Body of pancreas (tissue), 4 donors: ENCODE data around the gene CDK5RAP1. TPM values are rescaled to one million over a fixed set of nuclear protein-coding genes. Genes with fewer than 3 reads are reported as not detected.
"Not testable (repeated sequence)": the region's sequence is repeated elsewhere in the genome, so short reads cannot be mapped to it uniquely, and the experiment has no call there.

Experiments used
- ATAC-seq: fragments of 150-250 bp; one replicate; pipeline ENCODE4 v1.9.1; 2016
- DNase-seq, 4 donors: peaks; one replicate each; pipeline ENCODE4 v3.0.0-alpha.2; 2019
- H3K27ac ChIP-seq, 4 donors: fragments of 200-600 bp; sonication (generic); 1 replicate in 3 of 4; 2 replicates in 1 of 4; pipeline versions ENCODE4 v1.5.1 to v1.6.1; 2016 to 2019; ENCODE audit warnings: mild to moderate bottlenecking in 1 of 4, mixed read lengths in 1 of 4, moderate library complexity in 1 of 4
- H3K27me3 ChIP-seq, 2 donors: fragments of 200-600 bp; sonication (generic); one replicate each; pipeline ENCODE4 v1.6.0; 2016; ENCODE audit warnings: mild to moderate bottlenecking in 1 of 2
- H3K36me3 ChIP-seq, 2 donors: fragments of 200-600 bp; sonication (generic); replicated peaks in 1 of 2; 2 replicates each; pipeline ENCODE4 v1.5.1; 2016; ENCODE audit warnings: low read depth in 2 of 2; ENCODE audit not compliant: insufficient read depth in 1 of 2
- H3K4me1 ChIP-seq: fragments of 200-600 bp; sonication (generic); one replicate; pipeline ENCODE4 v1.6.0; 2016
- H3K4me3 ChIP-seq, 2 donors: fragments of 200-600 bp; sonication (generic); 1 replicate in 1 of 2; 2 replicates in 1 of 2; pipeline ENCODE4 v1.5.1; 2016 to 2019
- H3K9me3 ChIP-seq, 3 donors: fragments of 200-600 bp; sonication (generic); 1 replicate in 2 of 3; 2 replicates in 1 of 3; pipeline ENCODE4 v1.5.1; 2016
- CTCF ChIP-seq, 7 experiments: fragments of 450-650 bp in 4 of 7; fragments of 200-600 bp in 3 of 7; sonication (generic) in 3 of 7; IDR thresholded peaks; one replicate each; pipeline ENCODE4 v1.5.1; 2016 to 2019; ENCODE audit warnings: antibody characterized with exemption in 7 of 7
- POLR2A ChIP-seq, 3 donors: fragments of 450-650 bp; IDR thresholded peaks; one replicate each; pipeline ENCODE4 v1.6.1; 2016; ENCODE audit warnings: antibody characterized with exemption in 3 of 3, mild to moderate bottlenecking in 2 of 3
- WGBS, 2 donors: methylation state at CpG; one replicate each; pipeline ENCODE4 v1.1.5; 2017; 5-methylcytosine and 5-hydroxymethylcytosine counted together
- intact Hi-C: fragments of 100-400 bp; cut with DNase I; formaldehyde crosslinking; loops from one replicate; pipeline ENCODE4 v1.15.1; 2023
- total RNA-seq, 2 donors: library from RNA; depleted of rRNA; stranded (reverse); fragments of >200 nt; gene quantifications; one replicate each; pipeline ENCODE4 v1.1.0, GENCODE V29; 2016

Gene CDK5RAP1
- total RNA-seq, 2 donors from 2014 or later: 8.8 to 27.0 TPM

GRCh38 chr20:33394718-33395117, 6.6 kb downstream of the CDK5RAP1 start:
- H3K36me3 ChIP-seq: peaks cover 0 to 7% of the 10 kb centered on the region in 2 donors
- intact Hi-C loops: no loop called here
- TF ChIP-seq POLR2A (IDR thresholded peaks at IDR 0.05): no peak
- no peak for TF ChIP-seq CTCF (IDR thresholded peaks at IDR 0.05)
- no peaks in the 10 kb centered on the region for H3K27me3 ChIP-seq
- DNase-seq: peak in 1 of 4 donors; percentile 25
- WGBS, 2 donors: 82 to 91% methylated on average over 4 of the region's 4 CpGs
- peaks cover 5% of the 10 kb centered on the region for H3K4me1 ChIP-seq
- H3K27ac ChIP-seq: no peak overlapping the region
- no peaks in the 10 kb centered on the region for H3K9me3 ChIP-seq
- ATAC-seq: no peak
- H3K4me3 ChIP-seq: no peak overlapping the region

- ATAC-seq (no peak), DNase-seq (no peak)
- Histone ChIP-seq H3K27ac (no peak overlapping the region), H3K36me3 (peaks cover 0 to 7% of the 10 kb centered on the region in 2 donors), H3K4me1 (no peaks in the 10 kb centered on the region), H3K27me3 (no peaks in the 10 kb centered on the region), H3K9me3 (no peaks in the 10 kb centered on the region), H3K4me3 (no peak overlapping the region)
- 90% methylated on average over 4 of the region's 4 CpGs for WGBS, 2 donors
- TF ChIP-seq POLR2A (IDR thresholded peaks at IDR 0.05): no peak
- no peak for TF ChIP-seq CTCF (IDR thresholded peaks at IDR 0.05)
- intact Hi-C loops: no loop called here
These were observed 7.7 kb downstream of the CDK5RAP1 start for GRCh38 chr20:33393609-33394008.

- 82 to 83% methylated on average over 8 to 9 of the region's 9 CpGs for WGBS, 2 donors
- Histone ChIP-seq H3K4me1 (no peaks in the 10 kb centered on the region), H3K27me3 (no peaks in the 10 kb centered on the region), H3K9me3 (no peaks in the 10 kb centered on the region), H3K36me3 (peaks cover 0 to 7% of the 10 kb centered on the region in 2 donors), H3K27ac (no peak overlapping the region), H3K4me3 (no peak overlapping the region)
- ATAC-seq: no peak
- no peak for DNase-seq
- no peak for TF ChIP-seq CTCF (IDR thresholded peaks at IDR 0.05)
- no peak for TF ChIP-seq POLR2A (IDR thresholded peaks at IDR 0.05)
- intact Hi-C loops: no loop called here
These were observed 9.4 kb downstream of the CDK5RAP1 start for GRCh38 chr20:33391722-33392415.

GRCh38 chr20:33389326-33389725, 12.0 kb downstream of the CDK5RAP1 start:
- H3K36me3 ChIP-seq: peaks cover 0 to 14% of the 10 kb centered on the region in 2 donors
- H3K4me3 ChIP-seq, H3K4me1 ChIP-seq, DNase-seq, H3K27me3 ChIP-seq, H3K9me3 ChIP-seq, ATAC-seq, H3K27ac ChIP-seq, intact Hi-C loops: not testable (repeated sequence)
- 96 to 98% methylated on average over 5 to 15 of the region's 36 CpGs for WGBS, 2 donors

- intact Hi-C loops: no loop called here
- H3K27ac ChIP-seq: no peak overlapping the region
- no peaks in the 10 kb centered on the region for H3K27me3 ChIP-seq
- DNase-seq (no peak), ATAC-seq (no peak)
- no peak overlapping the region for H3K4me3 ChIP-seq
- peaks cover 0 to 12% of the 10 kb centered on the region in 2 donors for H3K36me3 ChIP-seq
- TF ChIP-seq POLR2A (IDR thresholded peaks at IDR 0.05) (no peak), CTCF (IDR thresholded peaks at IDR 0.05) (no peak)
- WGBS, 2 donors: 88 to 97% methylated on average over 3 of the region's 3 CpGs
- H3K4me1 ChIP-seq: no peaks in the 10 kb centered on the region
- H3K9me3 ChIP-seq: no peaks in the 10 kb centered on the region
These were observed 13.1 kb downstream of the CDK5RAP1 start for GRCh38 chr20:33388268-33388667.
